HG02870 (cell line): Measurements from ENCODE around the gene FBXO46.

Experiments
- ATAC-seq: cut with Tn5 transposase; IDR thresholded peaks from one replicate; pipeline ENCODE4 v1.9.1; 2021; ENCODE audit warnings: mild to moderate bottlenecking, moderate library complexity; ENCODE audit not compliant: unreplicated experiment

The FBXO46 gene, protein sequence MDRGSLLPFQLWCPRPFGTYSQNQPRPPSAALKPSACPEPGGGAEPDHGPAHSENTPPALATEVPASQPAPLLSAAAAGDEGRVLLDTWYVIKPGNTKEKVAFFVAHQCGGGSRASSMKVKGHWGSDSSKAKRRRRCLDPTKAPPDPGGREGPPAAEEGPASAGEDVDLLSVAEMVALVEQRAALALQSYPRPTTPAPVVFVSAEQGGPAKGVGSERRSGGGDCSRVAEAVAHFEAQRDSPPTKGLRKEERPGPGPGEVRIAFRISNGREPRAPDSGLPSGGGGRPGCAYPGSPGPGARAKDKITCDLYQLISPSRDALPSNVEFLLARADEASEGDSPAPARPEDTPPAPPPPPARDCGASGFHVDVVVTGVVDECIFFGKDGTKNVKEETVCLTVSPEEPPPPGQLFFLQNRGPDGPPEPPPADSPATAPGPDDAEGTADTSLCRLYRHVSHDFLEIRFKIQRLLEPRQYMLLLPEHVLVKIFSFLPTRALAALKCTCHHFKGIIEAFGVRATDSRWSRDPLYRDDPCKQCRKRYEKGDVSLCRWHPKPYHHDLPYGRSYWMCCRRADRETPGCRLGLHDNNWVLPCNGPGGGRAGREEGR

DNA sequence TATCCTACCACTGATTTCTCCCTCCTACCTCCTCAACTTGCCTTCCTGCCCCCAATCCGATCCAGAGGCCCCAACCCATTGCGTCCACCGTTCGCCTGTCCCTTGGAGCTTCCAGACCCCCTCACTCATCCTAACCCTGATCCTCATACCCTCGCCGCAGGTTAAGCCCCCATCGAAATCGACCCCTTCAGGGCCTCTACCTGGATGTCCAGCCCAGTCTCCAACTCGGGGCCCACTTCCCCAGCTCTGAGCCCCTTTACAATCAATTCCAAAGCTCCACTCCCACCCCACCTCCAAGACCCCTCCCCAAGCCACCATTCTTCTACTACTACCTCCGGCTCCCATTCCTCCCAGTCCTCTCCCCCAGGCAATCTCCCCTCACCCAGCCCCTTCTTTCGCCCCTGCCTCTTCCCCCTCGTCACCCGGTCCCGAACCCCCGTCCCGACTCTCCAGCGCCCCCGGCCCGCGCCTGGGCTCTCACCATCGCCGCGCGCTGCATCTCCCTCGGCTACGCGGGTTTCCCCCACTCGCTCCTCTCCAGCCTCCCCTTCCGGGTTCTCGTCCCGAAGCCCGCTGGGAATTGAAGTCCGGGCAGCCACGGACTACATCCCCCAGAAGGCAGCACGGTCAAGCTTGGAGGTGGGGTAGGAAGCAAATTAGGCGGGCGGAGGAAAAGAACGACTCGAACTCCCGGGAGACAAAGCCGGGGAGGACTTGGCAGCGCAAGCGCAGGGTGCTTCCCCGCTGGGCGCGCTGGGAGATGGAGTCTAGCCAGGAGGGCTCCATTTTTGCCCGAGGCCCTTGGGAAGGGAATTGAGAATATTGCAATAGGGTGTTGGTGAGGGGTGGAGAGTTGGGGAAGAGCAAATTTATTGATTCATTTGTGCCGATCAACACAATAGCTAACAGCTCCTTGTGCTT lies at the start of gene FBXO46:
Gene FBXO46 (minus strand): TSS at position 529 of the 921 bp plus-strand sequence. CDS start 17,401 bp downstream, outside the sequence.
- ATAC-seq = peak; percentile 94

DNA sequence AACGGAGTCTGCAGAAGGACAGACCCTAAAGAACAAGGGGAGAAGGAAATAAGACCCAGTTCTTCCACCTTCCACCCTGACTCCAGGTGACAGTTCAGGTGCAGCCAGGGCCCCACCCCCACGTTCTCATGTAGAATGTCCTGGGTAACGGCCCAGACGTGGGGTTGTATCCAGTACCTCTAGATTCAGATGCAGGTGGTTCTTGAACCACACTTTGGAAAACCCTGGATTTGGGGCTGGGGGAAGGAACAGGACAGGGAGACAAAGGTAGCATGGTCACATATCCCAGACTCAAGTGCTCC lies 49.4 kb upstream of the FBXO46 start:
- no peak for ATAC-seq

DNA sequence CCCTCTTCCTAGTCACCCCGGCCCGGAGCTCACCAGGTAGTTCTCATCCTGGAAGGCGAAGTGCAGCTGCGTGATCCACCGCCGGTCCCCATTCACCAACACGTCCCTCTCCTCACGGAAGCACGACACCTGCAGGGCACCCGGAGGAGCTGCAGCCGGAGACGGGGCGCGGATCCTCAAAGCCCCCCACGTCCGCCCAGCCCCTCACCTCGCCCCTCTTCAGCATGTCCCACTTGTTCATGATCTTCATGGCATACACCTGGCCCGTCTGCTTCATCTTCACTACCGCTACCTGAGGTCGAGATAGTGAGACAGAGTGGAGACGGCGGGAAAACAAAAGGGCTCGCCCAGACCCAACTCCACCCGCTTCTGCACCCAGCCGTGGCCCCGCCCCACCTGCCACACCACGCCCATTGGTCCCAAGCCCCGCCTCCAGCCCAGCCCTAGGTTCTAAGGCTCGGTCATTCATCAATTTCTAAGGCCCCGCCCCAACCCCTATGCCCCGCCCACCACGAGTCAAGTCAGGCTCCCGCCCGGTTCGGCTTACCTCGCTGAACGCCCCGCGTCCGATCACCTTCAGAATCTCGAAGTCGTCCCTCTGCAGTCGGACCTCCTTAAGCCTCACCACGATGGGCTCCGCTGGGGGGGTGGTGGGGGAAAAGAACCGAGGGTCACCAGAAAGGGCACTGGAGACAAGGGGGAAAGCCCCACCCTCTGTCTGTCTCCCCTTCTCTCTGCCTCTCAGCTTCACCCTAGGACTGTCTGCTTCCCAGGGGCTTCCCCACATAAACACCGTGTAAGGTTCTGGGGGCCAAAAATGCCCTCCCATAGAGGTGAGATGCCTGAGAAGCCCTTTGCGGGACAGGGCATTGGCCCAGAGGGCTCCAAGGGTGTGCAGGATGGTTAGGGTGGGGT lies 48.8 kb upstream of the FBXO46 start:
- ATAC-seq = peak; percentile 76

DNA sequence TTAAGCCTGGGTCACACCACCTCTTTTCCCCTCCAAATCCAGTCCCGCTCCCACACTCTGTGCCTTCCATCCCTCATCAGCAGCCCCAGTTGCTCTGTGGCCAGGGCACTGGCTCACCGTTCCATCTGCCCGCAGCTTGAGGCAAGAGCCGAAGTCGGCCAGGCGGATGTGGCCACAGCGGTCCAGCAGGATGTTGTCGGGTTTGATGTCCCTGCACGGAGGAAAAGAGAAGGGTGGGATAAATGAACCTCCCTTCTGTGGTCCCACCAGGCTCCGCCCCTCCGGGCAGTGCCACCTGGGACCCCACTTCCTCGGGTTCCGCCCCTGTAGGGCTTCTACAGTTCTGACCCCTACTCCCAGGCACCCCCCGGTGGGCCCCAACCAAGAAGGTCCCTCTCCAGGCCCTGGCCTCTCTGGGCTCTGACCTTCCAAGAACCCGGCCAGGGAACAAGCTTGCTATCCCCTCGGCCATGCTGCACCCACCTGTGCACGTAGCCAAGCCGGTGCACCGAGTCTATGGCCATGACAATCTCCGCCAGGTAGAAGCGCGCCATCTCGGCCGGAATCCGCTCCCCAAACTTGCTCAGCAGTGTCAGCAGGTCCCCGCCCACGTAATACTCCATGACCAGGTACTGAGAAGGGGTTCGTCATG lies 47.4 kb upstream of the FBXO46 start:
- no peak for ATAC-seq

DNA sequence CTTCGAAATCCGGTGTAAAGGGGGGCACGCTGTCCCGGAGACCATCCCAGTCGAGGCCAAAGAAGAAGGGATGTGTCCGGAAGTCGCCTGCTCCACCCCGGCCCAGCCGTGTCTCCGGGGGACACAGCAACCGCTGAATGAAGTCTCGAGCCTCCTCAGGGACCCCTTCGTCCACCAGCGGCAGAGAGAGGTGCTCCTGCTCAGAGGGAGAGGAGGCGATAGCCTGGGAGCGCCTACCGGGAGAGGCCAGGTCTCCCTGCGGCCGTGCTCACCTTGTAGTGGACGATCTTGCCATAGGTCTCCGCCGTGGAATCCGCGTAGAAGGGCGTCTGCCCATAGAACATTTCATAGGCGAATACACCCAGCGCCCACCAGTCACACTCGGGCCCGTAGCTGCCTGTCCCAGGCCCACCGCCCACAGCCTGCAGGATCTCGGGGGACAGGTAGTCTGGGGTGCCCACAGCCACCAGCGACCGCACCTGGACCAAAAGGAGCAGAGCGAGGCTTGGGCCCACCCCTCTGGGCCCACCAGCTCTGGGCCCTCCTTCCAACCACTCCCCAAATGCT lies 46.8 kb upstream of the FBXO46 start:
- ATAC-seq = no peak

DNA sequence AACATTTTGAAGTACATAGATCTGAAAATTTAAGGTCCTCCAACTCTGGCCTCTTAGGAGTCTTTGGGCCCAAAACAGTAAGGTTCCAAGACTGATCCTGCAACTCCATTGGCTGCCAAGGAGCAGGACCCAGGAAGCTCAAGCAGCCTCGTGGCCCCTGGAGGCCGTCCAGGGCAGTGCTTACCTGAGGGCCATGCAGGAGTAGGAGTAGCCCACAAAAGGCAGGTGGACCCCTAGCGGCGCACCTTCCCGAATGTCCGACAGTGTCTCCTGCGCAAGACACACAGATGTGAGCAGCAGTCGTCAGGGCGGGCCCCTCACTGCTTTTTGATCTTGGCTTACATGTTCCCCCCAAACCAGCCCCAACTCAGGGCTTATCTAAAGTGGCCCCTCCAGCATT lies 44.1 kb upstream of the FBXO46 start:
- no peak for ATAC-seq

DNA sequence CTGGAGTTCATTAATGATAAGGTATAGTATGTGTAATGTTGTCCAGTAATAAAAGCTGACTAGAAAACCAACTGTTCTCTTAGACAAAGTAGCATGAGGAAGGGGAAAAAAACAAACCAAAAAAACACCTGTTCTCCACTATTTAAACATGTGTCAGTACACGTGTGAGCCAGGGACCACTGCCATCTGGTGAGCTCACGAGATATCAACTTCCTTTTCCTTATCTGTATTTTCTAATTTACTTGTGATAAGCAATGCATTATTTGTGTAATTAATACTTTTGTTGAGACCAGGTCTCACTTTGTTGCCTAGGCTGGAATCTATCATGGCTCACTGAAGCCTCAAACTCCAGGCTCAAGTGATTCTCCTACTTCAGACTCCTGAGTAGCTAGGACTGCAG lies 42.7 kb upstream of the FBXO46 start:
- no peak for ATAC-seq

DNA sequence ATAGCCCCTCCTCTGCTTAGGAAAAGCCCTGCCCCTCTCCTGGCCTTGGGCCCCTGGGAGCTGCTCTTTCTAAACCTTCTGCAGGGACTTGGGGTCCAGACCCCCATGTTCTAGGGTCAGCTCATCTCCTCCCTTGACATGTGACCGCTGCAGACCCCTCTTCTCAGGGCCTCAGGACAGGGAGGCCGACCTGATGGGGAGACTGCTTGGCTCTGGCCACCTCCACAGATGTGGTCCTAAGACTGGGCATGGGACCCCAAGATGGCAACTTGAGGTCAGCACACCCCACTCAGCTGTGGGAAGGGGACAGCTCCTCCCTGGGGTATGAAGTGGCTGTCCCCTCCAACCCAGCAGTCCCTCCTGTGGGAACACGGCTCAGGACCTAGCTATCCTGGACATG lies 42.2 kb upstream of the FBXO46 start:
- ATAC-seq = no peak

DNA sequence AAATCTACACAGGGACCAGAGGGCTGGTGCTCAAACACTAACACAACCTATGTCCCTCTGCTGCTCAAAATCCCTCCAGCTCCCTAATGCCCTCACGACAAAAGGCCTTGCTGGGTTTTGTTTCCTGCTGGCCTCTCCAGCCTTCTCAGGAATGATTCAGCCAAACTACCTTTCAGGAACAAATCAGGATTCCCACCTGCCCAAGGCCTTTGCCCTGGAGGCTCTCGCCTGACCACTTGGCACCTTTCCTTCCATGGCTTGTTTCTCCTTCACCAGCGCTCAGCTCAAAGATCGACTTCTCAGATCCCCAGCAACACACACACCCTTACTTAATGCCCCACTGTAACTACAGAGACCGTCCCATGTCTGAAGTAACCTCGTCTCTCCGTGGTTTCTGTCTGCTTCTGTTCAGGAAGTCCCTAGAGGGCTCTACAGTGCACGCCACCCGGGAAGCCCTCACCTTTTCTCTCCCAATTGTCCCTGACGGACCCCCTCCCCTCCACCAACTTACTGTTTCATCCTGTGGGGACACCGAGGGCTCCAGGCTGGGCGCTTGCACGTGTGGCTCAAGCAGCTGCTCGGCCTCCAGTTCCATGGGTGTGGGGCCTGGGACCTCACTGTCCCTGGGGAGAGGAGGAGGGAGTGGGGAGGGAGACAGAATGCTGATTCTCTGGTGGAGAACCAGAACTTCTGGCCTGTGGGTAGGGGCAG lies 41.6 kb upstream of the FBXO46 start:
- no peak for ATAC-seq

DNA sequence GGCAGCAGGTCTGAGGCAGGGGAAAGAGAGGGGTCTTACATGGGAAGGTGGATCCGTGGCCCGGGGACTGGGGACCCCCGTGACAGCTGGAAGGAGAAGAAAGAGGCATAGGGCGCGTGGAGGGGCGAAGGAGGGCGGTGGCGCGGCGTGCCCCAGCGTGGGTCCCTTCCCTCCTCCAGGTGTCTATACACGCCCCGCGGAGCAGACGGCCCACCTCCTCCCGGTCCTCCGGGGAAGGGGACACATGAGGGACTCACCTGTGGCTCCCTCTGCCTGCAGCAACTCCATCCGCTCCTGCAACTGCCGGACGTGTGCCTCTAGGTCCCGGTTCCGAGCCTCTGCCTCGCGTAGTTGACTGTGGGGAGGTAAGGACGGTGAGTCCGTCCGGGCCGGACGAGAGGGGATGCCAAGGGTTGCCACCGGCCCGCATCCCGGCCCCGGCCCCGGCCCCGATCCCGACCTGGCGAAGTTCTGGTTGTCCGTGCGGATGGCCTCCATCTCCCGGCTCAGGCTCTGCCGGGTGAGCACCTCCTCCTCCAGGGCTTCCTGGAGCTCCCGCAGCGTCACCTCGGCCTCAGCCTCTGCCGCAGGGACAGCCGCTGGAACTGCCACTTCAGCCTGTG lies 40.7 kb upstream of the FBXO46 start:
- ATAC-seq = no peak

DNA sequence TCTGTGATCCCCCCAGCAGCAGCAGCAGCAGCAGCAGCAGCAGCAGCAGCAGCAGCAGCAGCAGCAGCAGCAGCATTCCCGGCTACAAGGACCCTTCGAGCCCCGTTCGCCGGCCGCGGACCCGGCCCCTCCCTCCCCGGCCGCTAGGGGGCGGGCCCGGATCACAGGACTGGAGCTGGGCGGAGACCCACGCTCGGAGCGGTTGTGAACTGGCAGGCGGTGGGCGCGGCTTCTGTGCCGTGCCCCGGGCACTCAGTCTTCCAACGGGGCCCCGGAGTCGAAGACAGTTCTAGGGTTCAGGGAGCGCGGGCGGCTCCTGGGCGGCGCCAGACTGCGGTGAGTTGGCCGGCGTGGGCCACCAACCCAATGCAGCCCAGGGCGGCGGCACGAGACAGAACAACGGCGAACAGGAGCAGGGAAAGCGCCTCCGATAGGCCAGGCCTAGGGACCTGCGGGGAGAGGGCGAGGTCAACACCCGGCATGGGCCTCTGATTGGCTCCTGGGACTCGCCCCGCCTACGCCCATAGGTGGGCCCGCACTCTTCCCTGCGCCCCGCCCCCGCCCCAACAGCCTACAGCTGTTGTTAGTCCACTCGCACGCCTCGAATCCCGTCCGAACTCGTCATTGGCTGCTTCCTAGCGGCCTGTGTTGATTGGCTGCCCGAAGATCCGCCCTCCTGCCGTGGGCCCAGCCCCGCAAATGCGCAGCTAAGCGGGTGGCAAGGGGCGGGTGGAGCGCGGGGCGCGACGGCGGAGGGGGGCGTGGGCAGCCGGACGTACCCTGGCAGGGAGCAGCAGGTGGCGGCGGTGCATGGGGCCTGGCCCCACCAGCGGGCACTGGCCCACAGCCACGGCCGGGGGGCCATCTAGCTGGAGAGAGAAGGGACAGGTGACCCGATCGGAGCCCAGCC lies 39.8 kb upstream of the FBXO46 start:
- peak; percentile 45 for ATAC-seq

DNA sequence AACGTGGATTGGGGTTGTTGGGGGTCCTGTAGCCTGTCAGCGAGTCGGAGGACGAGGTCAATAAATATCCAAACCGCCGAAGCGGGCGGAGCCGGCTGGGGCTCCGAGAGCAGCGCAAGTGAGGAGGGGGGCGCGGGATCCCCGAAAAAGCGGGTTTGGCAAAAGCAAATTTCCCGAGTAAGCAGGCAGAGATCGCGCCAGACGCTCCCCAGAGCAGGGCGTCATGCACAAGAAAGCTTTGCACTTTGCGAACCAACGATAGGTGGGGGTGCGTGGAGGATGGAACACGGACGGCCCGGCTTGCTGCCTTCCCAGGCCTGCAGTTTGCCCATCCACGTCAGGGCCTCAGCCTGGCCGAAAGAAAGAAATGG lies 39.1 kb upstream of the FBXO46 start:
- ATAC-seq = no peak

DNA sequence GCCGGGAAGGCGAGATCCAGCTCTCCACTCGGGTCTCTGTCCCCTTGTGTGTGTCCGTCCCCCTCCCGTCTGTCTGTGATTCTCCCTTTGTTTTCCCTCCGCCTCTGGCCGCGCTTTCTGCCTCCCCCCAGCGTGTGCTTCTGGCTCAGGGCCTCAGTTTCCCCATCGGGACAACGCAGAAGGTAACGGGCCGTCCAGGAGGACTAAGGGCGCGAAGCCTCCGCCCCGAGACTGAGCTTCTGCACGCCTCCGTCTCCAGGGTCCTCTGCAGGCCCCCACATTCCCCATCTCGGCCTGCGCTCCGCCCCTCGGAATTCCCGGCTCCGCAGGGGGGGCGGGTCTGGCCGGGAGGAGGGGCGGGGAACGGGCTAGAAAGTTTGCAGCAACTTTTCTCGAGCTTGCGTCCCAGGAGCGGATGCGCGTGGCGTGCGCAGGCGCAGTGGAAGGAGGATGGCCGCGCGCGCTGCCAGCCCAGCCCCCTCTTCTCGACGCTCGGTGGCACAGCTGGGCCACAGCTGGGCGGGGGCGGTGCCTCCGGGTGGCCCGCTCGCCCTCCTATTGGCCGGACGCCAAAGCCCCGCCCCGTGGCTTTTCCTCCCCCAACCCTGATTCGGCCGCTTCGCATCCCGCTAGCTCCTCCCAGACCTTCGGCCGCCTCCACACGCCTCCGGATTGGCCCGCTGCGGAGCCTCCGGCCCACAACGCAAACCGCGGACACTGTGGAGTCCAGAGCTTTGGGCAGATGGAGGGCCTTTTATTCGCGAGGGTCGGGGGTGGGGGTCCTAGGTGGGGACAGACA lies 38.5 kb upstream of the FBXO46 start, which contains the start of gene SIX5:
Gene SIX5 (minus strand): TSS at position 269 of the 799 bp plus-strand sequence. CDS start 408 bp downstream, outside the sequence.
- ATAC-seq = peak; percentile 53

DNA sequence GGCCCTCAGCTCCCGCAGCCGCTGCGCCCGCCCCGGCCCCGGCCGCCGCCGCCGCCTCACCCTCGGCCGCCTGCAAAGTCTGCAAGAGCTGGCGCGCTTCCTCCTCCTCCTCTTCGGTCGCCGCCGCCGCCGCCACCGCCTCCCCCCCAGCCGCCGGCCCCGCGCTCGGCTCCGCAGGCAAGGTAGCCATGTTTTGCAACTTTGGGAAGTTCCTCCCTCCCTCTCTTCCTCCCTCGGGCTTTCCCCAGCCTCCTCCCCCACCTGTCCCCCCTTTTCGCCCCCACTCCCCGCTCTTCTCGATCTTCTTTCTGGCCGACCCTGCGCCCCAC lies 37.9 kb upstream of the FBXO46 start:
- no peak for ATAC-seq

DNA sequence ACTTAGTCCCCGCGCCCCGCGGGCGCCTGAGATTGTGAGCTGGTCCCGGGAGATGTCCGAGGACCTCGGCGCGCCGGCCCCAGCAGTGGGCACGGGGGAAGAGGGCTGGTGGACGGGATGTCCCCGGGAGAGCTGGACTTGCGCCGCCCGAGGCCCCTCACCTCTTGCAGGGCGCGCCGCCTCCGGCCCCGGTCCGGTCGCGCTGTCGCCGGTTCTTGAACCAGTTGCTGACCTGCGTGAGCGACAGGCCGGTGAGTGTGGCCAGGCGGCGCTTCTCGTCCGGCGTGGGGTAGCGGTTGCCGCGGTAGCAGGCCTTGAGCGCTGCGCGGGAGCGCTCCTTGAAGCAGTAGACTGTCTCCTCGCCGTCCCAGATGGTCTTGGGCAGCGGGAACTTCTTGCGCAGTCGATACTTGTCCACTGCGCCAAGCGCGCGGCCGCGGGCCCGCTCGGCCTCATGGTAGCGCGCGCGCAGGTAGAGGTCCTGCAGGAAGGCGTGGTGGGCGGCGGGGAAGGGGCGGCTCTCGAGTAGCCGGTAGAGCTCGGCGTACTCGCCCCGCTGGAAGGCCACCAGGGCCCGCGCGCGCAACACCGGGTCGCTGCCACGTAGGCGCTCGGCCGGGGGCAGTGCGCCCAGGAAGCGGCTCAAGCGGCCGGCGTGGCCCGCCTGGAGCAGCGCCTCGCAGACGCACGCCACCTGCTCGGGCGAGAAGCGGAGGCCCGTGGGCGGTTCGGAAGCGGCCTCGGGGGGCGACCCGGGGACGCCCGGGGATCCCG lies 37.4 kb upstream of the FBXO46 start:
- ATAC-seq = no peak

DNA sequence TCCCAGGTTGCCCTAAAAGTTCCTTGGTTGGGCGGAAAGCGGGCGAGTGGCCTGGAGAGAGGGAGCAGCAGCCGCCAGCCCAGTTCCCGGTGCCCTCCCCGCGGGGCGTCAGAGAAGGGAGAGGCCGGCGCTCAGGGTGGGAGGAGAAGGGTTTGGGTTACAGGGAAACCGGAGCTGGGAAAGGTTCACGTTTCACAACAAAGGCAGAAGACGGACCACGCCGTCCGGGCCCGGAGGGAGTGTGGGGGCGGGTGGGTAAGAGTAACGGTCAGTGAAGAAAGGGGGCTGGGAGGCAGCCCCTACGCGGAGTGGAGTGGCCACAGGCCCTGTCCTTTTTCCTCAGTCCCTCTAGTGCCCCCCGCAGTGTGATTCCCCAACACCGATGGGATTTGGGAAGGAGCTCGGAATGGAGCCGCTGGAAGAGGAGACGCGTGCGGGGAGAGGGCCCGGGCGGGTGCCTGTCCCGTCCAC lies 36.7 kb upstream of the FBXO46 start:
- no peak for ATAC-seq
